Gastrocnemius medialis (tissue), 4 donors: Measurements from ENCODE around the gene PDLIM1. TPM values are rescaled to one million over a fixed set of nuclear protein-coding genes. Genes with fewer than 3 reads are reported as not detected.
A peak's percentile ranks its signal among the peaks of the same experiment; 100 is the strongest.
"Not testable (repeated sequence)": the region's sequence is repeated elsewhere in the genome, so short reads cannot be mapped to it uniquely, and the experiment has no call there.

ENCODE experiments used
- ATAC-seq, 2 donors: fragments of 150-250 bp; one replicate each; pipeline ENCODE4 v1.9.1; 2016
- DNase-seq, 2 donors: peaks; one replicate each; pipeline ENCODE4 v3.0.0-alpha.2; 2019
- H3K27ac ChIP-seq, 4 donors: fragments of 200-600 bp; sonication (generic); 1 replicate in 1 of 4; 2 replicates in 3 of 4; pipeline ENCODE4 v1.5.1; 2016 to 2018; ENCODE audit warnings: mild to moderate bottlenecking in 2 of 4, moderate library complexity in 1 of 4
- H3K27me3 ChIP-seq, 3 donors: fragments of 200-600 bp; sonication (generic) in 2 of 3; 1 replicate in 1 of 3; 2 replicates in 2 of 3; pipeline versions ENCODE4 v1.5.1 to v1.6.0; 2016 to 2019; ENCODE audit warnings: mild to moderate bottlenecking in 1 of 3, moderate library complexity in 1 of 3
- H3K36me3 ChIP-seq, 2 donors: fragments of 200-600 bp; sonication (generic) in 1 of 2; one replicate each; pipeline ENCODE4 v1.5.1; 2017 to 2018
- H3K4me1 ChIP-seq, 2 donors: fragments of 200-600 bp; sonication (generic) in 1 of 2; one replicate each; pipeline ENCODE4 v1.5.1; 2016 to 2017; ENCODE audit warnings: mild to moderate bottlenecking in 2 of 2
- H3K4me3 ChIP-seq, 4 donors: fragments of 200-600 bp; sonication (generic) in 3 of 4; 1 replicate in 1 of 4; 2 replicates in 3 of 4; pipeline ENCODE4 v1.5.1; 2016 to 2019; ENCODE audit warnings: mild to moderate bottlenecking in 2 of 4
- H3K9me3 ChIP-seq, 3 donors: fragments of 200-600 bp; sonication (generic) in 2 of 3; 1 replicate in 1 of 3; 2 replicates in 2 of 3; pipeline ENCODE4 v1.5.1; 2016 to 2019
- CTCF ChIP-seq, 5 experiments: fragments of 450-650 bp in 3 of 5; fragments of 200-600 bp in 2 of 5; sonication (generic) in 2 of 5; IDR thresholded peaks in 4 of 5; conservative IDR thresholded peaks in 1 of 5; 1 replicate in 4 of 5; 2 replicates in 1 of 5; pipeline ENCODE4 v1.5.1; 2016 to 2019; ENCODE audit warnings: antibody characterized with exemption in 5 of 5, mild to moderate bottlenecking in 3 of 5, moderate library complexity in 3 of 5
- POLR2A ChIP-seq, 2 donors: fragments of 450-650 bp; IDR thresholded peaks; one replicate each; pipeline ENCODE4 v1.6.1; 2017; ENCODE audit warnings: antibody characterized with exemption in 2 of 2, mild to moderate bottlenecking in 2 of 2, moderate library complexity in 2 of 2
- in situ Hi-C, 4 donors: fragments of 200-750 bp; cut with MboI; loops; one replicate each; pipeline versions ENCODE4 v1.15.0 to v1.8.0; 2017; ENCODE audit warnings: low sequenced_read_pairs in 4 of 4
- intact Hi-C: fragments of 100-400 bp; cut with DNase I; formaldehyde crosslinking; loops from one replicate; pipeline ENCODE4 v1.15.1; 2023; ENCODE audit warnings: low total_unique reads
- total RNA-seq, 4 donors: library from RNA; depleted of rRNA; stranded (reverse); fragments of >200 nt; gene quantifications; one replicate each; pipeline versions ENCODE4 v1.1.0 to v1.2.3, GENCODE V29; 2016

PDLIM1 gene
- total RNA-seq, 4 donors from 2014 or later = 157 to 572 (median 272) TPM

- Histone ChIP-seq H3K4me1 (peaks cover 0 to 10% of the 10 kb centered on the region in 2 donors), H3K27ac (peak overlapping the region in 1 of 4 donors; percentile 9), H3K36me3 (peaks cover 3 to 47% of the 10 kb centered on the region in 2 donors), H3K27me3 (no peaks in the 10 kb centered on the region), H3K9me3 (no peaks in the 10 kb centered on the region), H3K4me3 (no peak overlapping the region)
- ATAC-seq (no peak), DNase-seq (no peak)
- in situ Hi-C loops = loop anchor here in 1 of 4 donors (25.0 kb wide), 1 partner anchor 379 kb away; no protein-coding TSS in a partner anchor
- no peak for TF ChIP-seq CTCF (IDR thresholded peaks at IDR 0.05 in 4 of 5, conservative IDR thresholded peaks at IDR 0.05 in 1 of 5)
- TF ChIP-seq POLR2A (IDR thresholded peaks at IDR 0.05) = no peak
- intact Hi-C loops = no loop called here
Measured at GRCh38 chr10:95233377-95234034, 57.3 kb downstream of the PDLIM1 start.

- ATAC-seq, H3K27me3 ChIP-seq, intact Hi-C loops, DNase-seq, H3K9me3 ChIP-seq, H3K27ac ChIP-seq, H3K4me1 ChIP-seq: not testable (repeated sequence)
- in situ Hi-C loops = loop anchor here in 1 of 4 donors (25.0 kb wide), 1 partner anchor 381 kb away; no protein-coding TSS in a partner anchor
- Histone ChIP-seq H3K36me3 (peaks cover 0 to 24% of the 10 kb centered on the region in 2 donors), H3K4me3 (peak overlapping the region in 1 of 4 donors; percentile 40)
Measured at GRCh38 chr10:95230677-95231586, 59.9 kb downstream of the PDLIM1 start.

- Histone ChIP-seq H3K9me3 (no peaks in the 10 kb centered on the region), H3K4me1 (no peaks in the 10 kb centered on the region), H3K27me3 (no peaks in the 10 kb centered on the region), H3K36me3 (peaks cover 0 to 17% of the 10 kb centered on the region in 2 donors), H3K4me3 (peak overlapping the region in 1 of 4 donors; percentile 40), H3K27ac (no peak overlapping the region)
- ATAC-seq (no peak), DNase-seq (no peak)
- no peak for TF ChIP-seq POLR2A (IDR thresholded peaks at IDR 0.05)
- TF ChIP-seq CTCF (IDR thresholded peaks at IDR 0.05 in 4 of 5, conservative IDR thresholded peaks at IDR 0.05 in 1 of 5) = no peak
- intact Hi-C loops = no loop called here
- in situ Hi-C loops = loop anchor here in 1 of 4 donors (25.0 kb wide), 1 partner anchor 382 kb away; no protein-coding TSS in a partner anchor
Measured at GRCh38 chr10:95229724-95230627, 60.8 kb downstream of the PDLIM1 start.

- H3K27ac ChIP-seq, intact Hi-C loops, DNase-seq, ATAC-seq, H3K36me3 ChIP-seq, H3K4me1 ChIP-seq, H3K4me3 ChIP-seq, H3K27me3 ChIP-seq, H3K9me3 ChIP-seq: not testable (repeated sequence)
- in situ Hi-C loops = loop anchor here in 1 of 4 donors (25.0 kb wide), 1 partner anchor 383 kb away; no protein-coding TSS in a partner anchor
Measured at GRCh38 chr10:95228934-95229723, 61.7 kb downstream of the PDLIM1 start.

GRCh38 chr10:95225136-95225535, 65.7 kb downstream of the PDLIM1 start:
- H3K36me3 ChIP-seq = no peaks in the 10 kb centered on the region
- H3K9me3 ChIP-seq = no peaks in the 10 kb centered on the region
- no peak for DNase-seq
- no peak for ATAC-seq
- no peak for TF ChIP-seq POLR2A (IDR thresholded peaks at IDR 0.05)
- TF ChIP-seq CTCF (IDR thresholded peaks at IDR 0.05 in 4 of 5, conservative IDR thresholded peaks at IDR 0.05 in 1 of 5) = no peak
- intact Hi-C loops = no loop called here
- H3K4me1 ChIP-seq = no peaks in the 10 kb centered on the region
- H3K27ac ChIP-seq = no peak overlapping the region
- no peaks in the 10 kb centered on the region for H3K27me3 ChIP-seq
- H3K4me3 ChIP-seq = no peak overlapping the region
- in situ Hi-C loops = loop anchor here in 1 of 4 donors (25.0 kb wide), 1 partner anchor 387 kb away; no protein-coding TSS in a partner anchor
